Keratinocyte (primary cell): Measurements from ENCODE around the gene TJP3. TPM values are rescaled to one million over a fixed set of nuclear protein-coding genes. Genes with fewer than 3 reads are reported as not detected.

Experiments
- DNase-seq: peaks from one replicate; pipeline ENCODE4 v3.0.0-alpha.2; 2011; ENCODE audit warnings: low read depth, missing footprints, low spot score
- FAIRE-seq: peaks from 2 replicates; lab custom pipeline; 2011; peaks lifted over from hg19 to GRCh38; lab: Jason Lieb, UNC
- H2AFZ ChIP-seq: 2 replicates; pipeline ENCODE4 v1.6.0; 2012; ENCODE audit warnings: low read length, control low read depth, inconsistent platforms; ENCODE audit not compliant: control insufficient read depth
- H3K27ac ChIP-seq: 2 replicates; pipeline ENCODE4 v1.5.1; 2011; ENCODE audit warnings: low read length; ENCODE audit not compliant: control insufficient read depth, insufficient read depth
- H3K27me3 ChIP-seq: 3 replicates; pipeline ENCODE4 v1.6.0; 2011; ENCODE audit warnings: low read length; ENCODE audit not compliant: control insufficient read depth, insufficient read depth; ENCODE audit errors: extremely low read depth
- H3K36me3 ChIP-seq, 2 experiments: 2 replicates in 1 of 2; 3 replicates in 1 of 2; pipeline ENCODE4 v1.5.1; 2011; ENCODE audit warnings: low read length in 2 of 2, mild to moderate bottlenecking in 1 of 2; ENCODE audit not compliant: control insufficient read depth in 2 of 2, insufficient read depth in 2 of 2; ENCODE audit errors: extremely low read depth in 1 of 2
- H3K4me1 ChIP-seq: 3 replicates; pipeline ENCODE4 v1.5.1; 2011; ENCODE audit warnings: low read length; ENCODE audit not compliant: control insufficient read depth, insufficient read depth; ENCODE audit errors: extremely low read depth
- H3K4me2 ChIP-seq: 3 replicates; pipeline ENCODE4 v1.6.0; 2011; ENCODE audit warnings: low read depth, low read length; ENCODE audit not compliant: control insufficient read depth, insufficient read depth; ENCODE audit errors: extremely low read depth
- H3K4me3 ChIP-seq, 3 experiments: fragments of 200-600 bp in 1 of 3; sonication (generic) in 1 of 3; 2 replicates in 2 of 3; 3 replicates in 1 of 3; pipeline ENCODE4 v1.5.1; 2011 to 2016; ENCODE audit warnings: low read length in 3 of 3, mild to moderate bottlenecking in 3 of 3, control low read depth in 2 of 3, inconsistent platforms in 1 of 3, low read depth in 1 of 3, mixed read lengths in 1 of 3, mixed run types in 1 of 3, moderate library complexity in 1 of 3; ENCODE audit not compliant: control insufficient read depth in 2 of 3, insufficient read depth in 2 of 3; ENCODE audit errors: extremely low read depth in 1 of 3
- H3K79me2 ChIP-seq: 2 replicates; pipeline ENCODE4 v1.6.0; 2012; ENCODE audit warnings: low read length; ENCODE audit not compliant: control insufficient read depth, insufficient read depth
- H3K9ac ChIP-seq: 3 replicates; pipeline ENCODE4 v1.6.0; 2011; ENCODE audit warnings: low read length; ENCODE audit not compliant: control insufficient read depth, insufficient read depth; ENCODE audit errors: extremely low read depth
- H3K9me1 ChIP-seq: 3 replicates; pipeline ENCODE4 v1.6.0; 2011; ENCODE audit warnings: low read length; ENCODE audit not compliant: control insufficient read depth, insufficient read depth; ENCODE audit errors: extremely low read depth
- H3K9me3 ChIP-seq: 2 replicates; pipeline ENCODE4 v1.5.1; 2012; ENCODE audit warnings: low read depth, low read length; ENCODE audit not compliant: control insufficient read depth
- H4K20me1 ChIP-seq: 3 replicates; pipeline ENCODE4 v1.6.0; 2011; ENCODE audit warnings: low read length; ENCODE audit not compliant: control insufficient read depth, insufficient read depth; ENCODE audit errors: extremely low read depth
- CTCF ChIP-seq, 3 experiments: IDR thresholded peaks in 1 of 3; conservative IDR thresholded peaks in 1 of 3; optimal IDR thresholded peaks in 1 of 3; 2 replicates in 2 of 3; 3 replicates in 1 of 3; pipeline versions ENCODE3 to v1.5.1; 2011; ENCODE audit warnings: low read length in 3 of 3, mild to moderate bottlenecking in 3 of 3, moderate library complexity in 2 of 3, control low read depth in 1 of 3, inconsistent platforms in 1 of 3; ENCODE audit not compliant: insufficient read depth in 2 of 3; ENCODE audit errors: extremely low read depth in 1 of 3
- EZH2 ChIP-seq: IDR thresholded peaks from one replicate; pipeline ENCODE4 v1.6.1; 2012; ENCODE audit warnings: inconsistent platforms, mild to moderate bottlenecking, low read length, moderate library complexity
- dilution Hi-C: fragments of 300-500 bp; cut with MboI; formaldehyde crosslinking; loops from one replicate; pipeline ENCODE4 v1.7.0; 2020; ENCODE audit warnings: low sequenced_read_pairs; ENCODE audit not compliant: extremely low pct_ligation_motif_present
- polyA plus RNA-seq, 5 experiments: library from polyadenylated mRNA; depleted of rRNA in 3 of 5; stranded (reverse) in 3 of 5; stranded (forward) in 1 of 5; unstranded in 1 of 5; fragments of >200 nt; gene quantifications; 1 replicate in 1 of 5; 2 replicates in 3 of 5; 3 replicates in 1 of 5; pipeline versions ENCODE4 v1.2.1 to v1.2.3, GENCODE V29; 2011 to 2012; ENCODE audit warnings: missing spikeins in 2 of 5, low read depth in 1 of 5, low replicate concordance in 1 of 5

TJP3 gene
- polyA plus RNA-seq, 1 donor (not counting 4 experiments of a cell fraction or from before 2014, with no cell fraction given): 0.08 TPM

DNA sequence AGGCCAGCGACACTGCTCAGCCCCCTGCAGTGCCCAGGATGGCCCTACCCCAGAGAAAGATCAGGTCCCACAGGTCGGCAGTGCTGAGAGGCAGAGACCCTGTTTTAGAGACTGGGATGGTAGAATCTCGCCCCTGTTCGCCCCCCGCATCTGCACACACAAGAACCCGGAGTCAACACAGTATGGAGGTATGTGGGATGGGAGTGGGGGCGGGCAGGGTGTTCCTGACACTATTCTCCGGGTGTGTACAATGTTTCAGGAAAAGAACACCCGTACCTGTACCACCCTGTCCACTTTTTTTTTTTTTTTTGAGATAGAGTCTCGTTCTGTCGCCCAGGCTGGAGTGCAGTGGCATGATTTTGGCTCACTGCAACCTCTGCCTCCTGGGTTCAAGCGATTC lies 27.2 kb upstream of the TJP3 start:
- Histone ChIP-seq H3K9me3 (peaks cover 3% of the 10 kb centered on the region), H3K79me2 (peaks cover 9% of the 10 kb centered on the region), H4K20me1 (peaks cover 10% of the 10 kb centered on the region), H3K36me3 (peaks cover 0 to 3% of the 10 kb centered on the region in 2 experiments), H3K9me1 (no peaks in the 10 kb centered on the region), H2AFZ (no peak overlapping the region), H3K4me1 (no peaks in the 10 kb centered on the region), H3K27me3 (no peaks in the 10 kb centered on the region), H3K27ac (no peak overlapping the region), H3K4me3 (no peak overlapping the region), H3K4me2 (no peak overlapping the region), H3K9ac (no peak overlapping the region)
- dilution Hi-C loops: no loop called here
- no peak for TF ChIP-seq EZH2
- TF ChIP-seq CTCF (optimal IDR thresholded peaks at IDR 0.05 in 1 of 3, IDR thresholded peaks at IDR 0.05 in 1 of 3, conservative IDR thresholded peaks at IDR 0.05 in 1 of 3; ENCODE audit: extremely low read depth in 1 of 3, insufficient read depth in 2 of 3, low read length in 3 of 3): no peak
- DNase-seq: no peak
- FAIRE-seq: no peak

DNA sequence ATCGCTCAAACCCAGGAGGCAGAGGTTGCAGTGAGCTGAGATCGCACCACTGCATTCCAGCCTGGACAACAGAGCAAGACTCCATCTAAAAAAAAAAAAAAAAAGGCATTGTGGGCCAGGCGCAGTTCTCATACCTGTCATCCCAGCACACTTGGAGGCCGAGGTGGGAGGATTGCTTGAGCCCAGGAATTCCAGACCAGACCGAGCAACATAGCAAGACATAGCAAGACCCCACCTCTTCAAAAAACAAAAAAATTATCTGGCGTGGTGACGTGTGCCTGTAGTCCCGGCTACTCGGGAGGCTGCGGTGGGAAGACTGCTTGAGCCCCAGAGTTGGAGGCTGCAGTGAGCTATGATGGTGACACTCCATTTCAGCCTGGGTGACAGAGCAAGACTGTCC lies 25.9 kb upstream of the TJP3 start:
- H3K9me3 ChIP-seq: peaks cover 3% of the 10 kb centered on the region
- no peak overlapping the region for H3K4me2 ChIP-seq
- H3K9ac ChIP-seq: no peak overlapping the region
- DNase-seq (no peak), FAIRE-seq (no peak)
- H2AFZ ChIP-seq: no peak overlapping the region
- H3K27ac ChIP-seq: no peak overlapping the region
- H3K9me1 ChIP-seq: no peaks in the 10 kb centered on the region
- no peaks in the 10 kb centered on the region for H3K4me1 ChIP-seq
- dilution Hi-C loops: no loop called here
- H3K4me3 ChIP-seq: no peak overlapping the region
- no peaks in the 10 kb centered on the region for H3K27me3 ChIP-seq
- peaks cover 9% of the 10 kb centered on the region for H3K79me2 ChIP-seq
- H3K36me3 ChIP-seq: peaks cover 0 to 3% of the 10 kb centered on the region in 2 experiments
- peaks cover 10% of the 10 kb centered on the region for H4K20me1 ChIP-seq
- no peak for TF ChIP-seq CTCF (optimal IDR thresholded peaks at IDR 0.05 in 1 of 3, IDR thresholded peaks at IDR 0.05 in 1 of 3, conservative IDR thresholded peaks at IDR 0.05 in 1 of 3; ENCODE audit: extremely low read depth in 1 of 3, insufficient read depth in 2 of 3, low read length in 3 of 3)
- no peak for TF ChIP-seq EZH2
